A673 (cell line): ENCODE results near the gene GALNT9. TPM values are rescaled to one million over a fixed set of nuclear protein-coding genes. Genes with fewer than 3 reads are reported as not detected.

Experiments used
- BruUV-seq: library from RNA; stranded (reverse); fragments of 400-500 nt; replicated peaks from 2 replicates; lab custom pipeline; 2021; lab: Mats Ljungman, UMichigan
- CTCF ChIA-PET: fragments of 300-600 bp; sonication (Branson Sonifier 250); formaldehyde crosslinking; loops from one replicate; lab custom pipeline; 2022; ENCODE audit warnings: antibody characterized with exemption; lab: Charles Lee
- POLR2A ChIA-PET: fragments of 300-600 bp; sonication (Branson Sonifier 250); formaldehyde crosslinking; loops from one replicate; lab custom pipeline; 2022; ENCODE audit warnings: antibody characterized with exemption; ENCODE audit not compliant: low non-redundant PET; lab: Charles Lee
- DNase-seq: peaks from one replicate; pipeline ENCODE4 v3.0.0-alpha.2; 2015; ENCODE audit warnings: low spot score
- H3K27ac ChIP-seq: fragments of 200-600 bp; sonication (generic); 2 replicates; pipeline ENCODE4 v1.5.1; 2016; ENCODE audit warnings: mixed run types, low read depth, mild to moderate bottlenecking, mixed read lengths, antibody characterized with exemption, low read length; ENCODE audit not compliant: poor library complexity, severe bottlenecking
- H3K27me3 ChIP-seq: fragments of 200-600 bp; sonication (generic); replicated peaks from 2 replicates; pipeline ENCODE4 v1.6.1; 2017; ENCODE audit warnings: mixed run types, low read depth, mild to moderate bottlenecking, mixed read lengths, antibody characterized with exemption, low read length; ENCODE audit not compliant: insufficient read depth, poor library complexity
- H3K36me3 ChIP-seq: fragments of 200-600 bp; sonication (generic); 2 replicates; pipeline ENCODE4 v1.6.1; 2016; ENCODE audit warnings: mixed run types, mild to moderate bottlenecking, mixed read lengths, antibody characterized with exemption, low read length; ENCODE audit not compliant: insufficient read depth, poor library complexity, severe bottlenecking
- H3K4me1 ChIP-seq: fragments of 200-600 bp; sonication (generic); 2 replicates; pipeline ENCODE4 v1.6.1; 2017; ENCODE audit warnings: mixed run types, mild to moderate bottlenecking, mixed read lengths, antibody characterized with exemption, low read length; ENCODE audit not compliant: insufficient read depth, poor library complexity, severe bottlenecking
- H3K4me3 ChIP-seq: fragments of 200-600 bp; sonication (generic); 2 replicates; pipeline ENCODE4 v1.5.1; 2016; ENCODE audit warnings: low read depth, mixed run types, mild to moderate bottlenecking, mixed read lengths, low read length; ENCODE audit not compliant: poor library complexity, severe bottlenecking
- H3K9me3 ChIP-seq: fragments of 200-600 bp; sonication (generic); 2 replicates; pipeline ENCODE4 v1.6.1; 2016; ENCODE audit warnings: mixed run types, low read depth, mild to moderate bottlenecking, mixed read lengths, antibody characterized with exemption, low read length; ENCODE audit not compliant: poor library complexity, severe bottlenecking
- CTCF ChIP-seq: fragments of 300-800, 200-600 bp; sonication (generic); conservative IDR thresholded peaks from 2 replicates; pipeline ENCODE4 v1.5.1; 2017; ENCODE audit warnings: low read depth, mild to moderate bottlenecking, antibody characterized with exemption, low read length, moderate library complexity, mixed read lengths
- EZH2 ChIP-seq: fragments of 200-600 bp; sonication (generic); IDR thresholded peaks from 2 replicates; pipeline ENCODE4 v1.6.1; 2017; ENCODE audit warnings: borderline replicate concordance, low read depth, mild to moderate bottlenecking, mixed read lengths, antibody characterized with exemption, low read length; ENCODE audit not compliant: poor library complexity, severe bottlenecking
- intact Hi-C: fragments of 100-400 bp; cut with micrococcal nuclease; formaldehyde crosslinking; loops from one replicate; pipeline ENCODE4 v1.10.0; 2022; ENCODE audit not compliant: unreplicated experiment
- total RNA-seq: library from RNA; stranded (reverse); gene quantifications from 2 replicates; pipeline ENCODE4 v1.2.3, GENCODE V29; 2021

GALNT9 gene
- total RNA-seq, 1 experiment from 2014 or later, result 7.4 TPM

DNA sequence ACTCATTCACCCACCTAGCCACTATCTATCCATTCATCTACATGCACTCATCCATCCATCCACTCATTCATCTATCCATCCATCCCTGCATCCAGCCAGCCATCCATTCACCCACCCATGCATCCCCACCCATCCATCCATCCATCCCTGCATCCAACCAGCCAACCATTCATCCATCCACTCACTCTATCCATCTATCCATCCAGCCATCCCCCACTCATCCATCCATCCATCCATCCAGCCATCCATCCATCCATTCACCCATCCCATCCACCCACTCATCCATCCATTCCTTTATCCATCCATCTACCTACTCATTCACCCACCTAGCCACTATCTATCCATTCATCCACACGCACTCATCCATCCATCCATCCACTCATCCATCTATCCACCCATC, 112.0 kb downstream of the GALNT9 start:
- Histone ChIP-seq H3K9me3 (no peaks in the 10 kb centered on the region), H3K36me3 (no peaks in the 10 kb centered on the region), H3K4me1 (no peaks in the 10 kb centered on the region), H3K4me3 (no peak overlapping the region), H3K27me3 (no peaks in the 10 kb centered on the region), H3K27ac (no peak overlapping the region)
- ChIA-PET POLR2A (no interaction called here), CTCF (no interaction called here)
- no peak for TF ChIP-seq CTCF
- DNase-seq, result no peak
- intact Hi-C loops, result no loop called here
- no TSS peak for BruUV-seq

- H3K27ac ChIP-seq, result no peak overlapping the region
- no peaks in the 10 kb centered on the region for H3K36me3 ChIP-seq
- DNase-seq, result no peak
- BruUV-seq, result no TSS peak
- intact Hi-C loops, result no loop called here
- ChIA-PET CTCF (no interaction called here), POLR2A (no interaction called here)
- no peaks in the 10 kb centered on the region for H3K27me3 ChIP-seq
- H3K9me3 ChIP-seq, result no peaks in the 10 kb centered on the region
- H3K4me3 ChIP-seq, result no peak overlapping the region
- H3K4me1 ChIP-seq, result no peaks in the 10 kb centered on the region
- TF ChIP-seq CTCF (no peak), EZH2 (no peak)
Observed at GRCh38 chr12:132216354-132216987, 112.9 kb downstream of the GALNT9 start.

DNA sequence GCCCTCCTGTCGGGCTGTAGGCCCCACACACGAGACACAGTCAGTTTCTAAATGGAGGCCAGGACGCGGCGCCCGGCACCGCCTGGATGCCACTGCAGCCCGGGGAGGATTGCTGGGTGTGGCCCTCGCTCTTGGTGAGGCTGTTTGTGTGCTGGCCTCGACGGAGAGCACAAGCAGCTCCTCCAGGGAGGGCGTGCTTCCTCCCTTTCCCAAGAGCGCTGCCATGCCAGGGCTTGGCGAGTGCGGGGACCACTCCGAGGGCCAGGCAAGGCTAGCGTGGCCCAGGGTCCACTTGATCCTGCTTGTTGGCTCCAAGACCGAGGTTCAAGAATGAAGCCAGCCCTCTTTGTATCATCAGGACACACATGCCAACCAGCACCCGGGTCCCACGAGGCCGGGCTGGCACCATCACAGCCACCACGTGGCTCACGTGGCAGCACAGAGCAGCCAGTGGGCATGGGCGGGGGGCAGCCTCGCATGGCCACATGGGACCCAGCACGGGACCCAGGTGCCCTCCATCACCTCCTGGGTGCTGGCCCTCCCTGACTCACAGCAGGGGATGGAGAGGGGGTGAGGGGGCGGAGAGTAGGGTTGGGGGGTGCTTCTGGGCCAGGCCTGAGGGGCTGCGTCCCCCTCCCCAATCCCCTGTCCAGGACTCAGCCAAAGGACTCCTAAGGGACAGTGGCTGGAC, 113.9 kb downstream of the GALNT9 start:
- H3K27me3 ChIP-seq, result no peaks in the 10 kb centered on the region
- CTCF ChIA-PET, result no interaction called here
- no peak overlapping the region for H3K27ac ChIP-seq
- no peaks in the 10 kb centered on the region for H3K36me3 ChIP-seq
- no peak for DNase-seq
- no peaks in the 10 kb centered on the region for H3K9me3 ChIP-seq
- TF ChIP-seq CTCF (no peak), EZH2 (no peak)
- BruUV-seq, result no TSS peak
- H3K4me3 ChIP-seq, result no peak overlapping the region
- no peaks in the 10 kb centered on the region for H3K4me1 ChIP-seq
- POLR2A ChIA-PET, result no interaction called here
- intact Hi-C loops, result no loop called here
